Suppressor macrophage (primary cell): ENCODE results near the gene B4GALNT4.
"Not testable (repeated sequence)": the region's sequence is repeated elsewhere in the genome, so short reads cannot be mapped to it uniquely, and the experiment has no call there.

Source experiments
- DNase-seq, 4 experiments: peaks; one replicate each; pipeline ENCODE4 v3.0.0-alpha.2; 2020 to 2022

B4GALNT4 gene

DNA sequence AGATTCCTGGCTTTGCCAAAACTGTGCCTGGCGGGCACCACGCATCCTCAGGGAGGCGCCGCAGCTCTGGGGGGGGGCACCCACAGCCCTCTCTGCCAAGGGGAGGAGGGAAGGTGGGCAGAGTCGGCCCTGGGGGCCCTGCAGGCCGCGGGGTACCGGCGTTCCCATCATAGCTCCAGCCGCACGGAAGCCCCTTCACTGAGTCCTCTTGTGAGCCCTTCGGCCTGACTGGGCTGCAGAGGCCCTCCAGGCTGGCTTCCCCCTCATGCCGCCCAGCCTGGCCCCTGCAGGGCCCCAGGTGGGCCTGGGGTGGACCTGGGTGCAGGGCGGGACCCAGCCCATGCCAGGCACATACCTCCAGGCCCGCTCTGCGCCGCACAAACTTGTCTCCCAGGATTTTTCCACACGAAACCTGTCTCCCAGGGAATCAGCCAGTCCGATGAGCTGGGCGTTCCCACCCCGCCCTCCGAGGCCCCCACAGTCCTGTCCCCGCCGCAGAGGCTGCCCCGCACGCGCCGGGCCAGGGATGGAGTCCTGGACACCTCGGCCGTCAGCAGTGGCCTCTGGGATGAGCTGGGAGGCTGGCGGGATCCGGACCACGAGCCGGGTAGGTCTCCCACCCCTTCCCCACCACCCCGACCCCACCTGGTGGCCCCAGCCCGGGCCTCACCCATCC lies 22.9 kb downstream of the B4GALNT4 start:
- no peak for DNase-seq

DNA sequence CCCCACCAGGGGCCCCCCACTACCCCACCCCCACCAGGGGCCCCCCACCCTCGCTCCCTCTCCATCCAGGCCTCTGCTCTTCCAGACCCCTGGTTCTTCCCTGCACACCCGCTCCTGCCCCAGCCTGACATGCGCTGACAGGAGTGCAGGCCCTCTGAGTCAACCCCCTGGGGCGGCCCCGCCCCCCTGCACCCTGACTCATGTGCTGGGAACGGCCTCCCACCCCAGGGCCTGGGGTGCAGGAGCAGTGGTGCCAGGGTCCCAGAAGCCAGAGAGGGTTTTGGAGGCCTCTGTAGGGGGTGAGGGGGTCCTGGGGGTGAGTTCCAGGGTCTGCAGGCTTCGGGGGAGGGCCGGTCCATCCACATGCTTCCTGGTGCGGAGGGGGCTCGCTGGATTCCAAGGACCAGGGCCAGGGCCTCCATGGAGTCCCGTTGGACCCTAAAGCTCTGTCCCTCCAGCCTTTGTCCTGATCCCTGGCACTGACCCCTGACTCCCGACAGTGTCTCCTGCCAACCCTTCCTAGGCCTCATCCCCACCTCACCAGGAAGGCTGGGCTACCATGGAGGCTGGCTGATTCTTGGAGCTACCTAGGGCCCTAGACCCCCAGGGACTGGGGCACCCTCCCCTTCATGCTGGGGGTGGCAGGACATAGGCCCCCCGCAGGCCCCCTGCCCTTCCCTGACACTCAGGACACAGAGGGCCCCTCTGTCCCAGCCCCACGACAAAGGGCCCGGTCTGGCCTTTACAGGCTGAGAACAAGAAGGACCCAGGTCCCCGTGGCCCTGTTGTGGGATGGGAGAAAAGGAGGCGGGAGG lies 24.1 kb downstream of the B4GALNT4 start:
- no peak for DNase-seq

DNA sequence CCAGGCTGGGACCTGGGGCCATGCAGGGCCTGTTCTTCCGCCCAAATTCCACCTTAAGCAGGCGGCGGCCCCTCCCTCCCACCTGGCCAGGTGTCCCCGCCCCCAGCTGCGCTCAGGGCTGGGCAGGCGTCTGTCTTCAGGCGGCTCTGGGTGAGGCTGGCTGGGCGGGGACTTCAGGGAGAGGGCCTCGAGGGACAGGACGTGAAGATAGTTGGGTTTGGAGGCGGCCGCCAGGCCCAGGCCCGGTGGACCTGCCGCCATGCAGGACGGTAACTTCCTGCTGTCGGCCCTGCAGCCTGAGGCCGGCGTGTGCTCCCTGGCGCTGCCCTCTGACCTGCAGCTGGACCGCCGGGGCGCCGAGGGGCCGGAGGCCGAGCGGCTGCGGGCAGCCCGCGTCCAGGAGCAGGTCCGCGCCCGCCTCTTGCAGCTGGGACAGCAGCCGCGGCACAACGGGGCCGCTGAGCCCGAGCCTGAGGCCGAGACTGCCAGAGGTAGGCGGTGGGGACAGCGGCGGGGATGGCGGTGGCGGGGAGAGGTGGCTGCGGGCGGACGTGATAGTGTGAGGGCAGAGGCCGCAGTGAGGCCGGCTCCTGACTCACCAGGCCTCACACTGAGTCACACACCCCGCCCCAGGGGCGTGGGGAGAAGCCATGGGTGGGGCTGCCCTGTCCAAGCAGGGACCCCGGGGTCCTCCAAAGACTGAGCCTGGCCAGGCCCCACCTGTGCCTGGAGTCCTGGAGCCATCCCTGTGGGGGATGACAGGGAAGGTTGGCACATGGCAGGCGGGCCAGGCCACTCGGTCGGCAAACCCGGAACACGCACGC lies 24.9 kb downstream of the B4GALNT4 start, which contains the start of gene PKP3:
Gene PKP3, plus strand, starts transcription at position 176 of the 824 bp plus-strand sequence. Its CDS starts 84 bp downstream, at position 260.
- no peak for DNase-seq

DNA sequence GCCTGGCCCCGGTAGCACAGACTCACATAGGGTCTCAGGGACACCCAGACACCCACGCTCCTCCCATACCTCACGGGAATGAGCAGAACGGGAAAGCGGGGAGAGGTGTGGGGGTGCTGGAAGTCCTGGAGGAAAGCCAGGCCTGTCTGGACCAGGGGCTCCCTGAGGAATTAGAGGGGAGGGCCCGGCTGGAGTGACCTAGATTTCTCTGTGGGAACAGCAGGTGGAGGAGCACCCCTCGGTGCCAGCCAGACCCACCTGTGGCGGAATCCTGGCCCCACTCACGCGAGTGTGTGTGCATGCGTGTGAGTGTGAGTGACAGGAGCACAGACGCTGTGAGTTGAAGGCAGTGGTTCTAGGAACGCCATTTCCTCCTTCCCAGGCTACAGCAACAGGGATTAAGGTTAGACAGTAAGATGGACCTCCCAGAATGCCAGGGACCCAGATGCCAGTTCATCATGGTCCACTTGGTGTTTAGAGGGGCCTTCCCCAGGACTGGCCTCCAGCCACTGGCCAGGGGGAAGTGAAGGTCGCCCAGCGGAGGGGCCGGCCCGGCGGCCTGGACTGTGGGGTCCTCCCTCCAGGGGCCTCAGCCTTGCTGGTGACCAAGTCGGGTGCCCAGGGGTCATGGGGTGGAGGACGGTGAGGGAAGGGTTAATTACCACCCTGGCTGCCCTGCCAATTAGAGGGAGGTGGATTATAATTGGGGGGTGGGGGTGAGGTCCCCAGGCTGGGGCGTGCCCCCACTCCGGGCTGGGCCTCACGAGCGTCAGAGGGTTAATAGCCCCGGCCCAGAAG lies 25.8 kb downstream of the B4GALNT4 start:
- DNase-seq: no peak

DNA sequence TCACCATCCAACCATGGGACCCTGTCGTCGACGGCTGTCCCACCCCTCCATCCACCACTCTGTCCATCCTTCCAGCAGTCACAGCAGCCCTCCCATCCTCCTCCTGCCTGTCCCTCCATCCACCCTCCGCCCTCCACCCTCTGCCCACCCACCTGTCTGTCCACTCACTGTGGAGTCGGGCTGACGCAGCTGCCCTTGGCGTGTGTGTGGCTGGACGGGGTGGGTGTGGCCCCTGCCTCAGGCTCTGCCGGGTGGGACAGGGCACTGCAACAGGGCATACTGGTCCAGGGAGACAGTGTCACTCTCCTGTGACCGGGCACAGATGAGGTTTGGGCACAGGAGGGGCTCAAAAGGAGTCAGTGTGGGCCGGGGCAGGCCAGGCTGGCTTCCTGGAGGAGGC lies 26.6 kb downstream of the B4GALNT4 start:
- DNase-seq: no peak

DNA sequence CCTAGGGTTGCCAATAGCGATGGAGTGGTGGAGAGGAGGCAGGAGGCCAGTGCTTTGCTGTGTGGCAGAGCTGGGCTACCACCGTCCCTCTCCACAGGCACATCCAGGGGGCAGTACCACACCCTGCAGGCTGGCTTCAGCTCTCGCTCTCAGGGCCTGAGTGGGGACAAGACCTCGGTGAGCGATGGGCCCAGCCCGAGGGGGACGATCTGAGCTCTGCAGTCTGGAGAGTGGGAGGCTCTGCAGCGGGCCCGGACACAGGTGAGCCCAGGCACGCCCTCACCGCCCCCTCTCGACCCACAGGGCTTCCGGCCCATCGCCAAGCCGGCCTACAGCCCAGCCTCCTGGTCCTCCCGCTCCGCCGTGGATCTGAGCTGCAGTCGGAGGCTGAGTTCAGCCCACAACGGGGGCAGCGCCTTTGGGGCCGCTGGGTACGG lies 27.2 kb downstream of the B4GALNT4 start:
- peak; percentile 32 to 48 (median 41) for DNase-seq

DNA sequence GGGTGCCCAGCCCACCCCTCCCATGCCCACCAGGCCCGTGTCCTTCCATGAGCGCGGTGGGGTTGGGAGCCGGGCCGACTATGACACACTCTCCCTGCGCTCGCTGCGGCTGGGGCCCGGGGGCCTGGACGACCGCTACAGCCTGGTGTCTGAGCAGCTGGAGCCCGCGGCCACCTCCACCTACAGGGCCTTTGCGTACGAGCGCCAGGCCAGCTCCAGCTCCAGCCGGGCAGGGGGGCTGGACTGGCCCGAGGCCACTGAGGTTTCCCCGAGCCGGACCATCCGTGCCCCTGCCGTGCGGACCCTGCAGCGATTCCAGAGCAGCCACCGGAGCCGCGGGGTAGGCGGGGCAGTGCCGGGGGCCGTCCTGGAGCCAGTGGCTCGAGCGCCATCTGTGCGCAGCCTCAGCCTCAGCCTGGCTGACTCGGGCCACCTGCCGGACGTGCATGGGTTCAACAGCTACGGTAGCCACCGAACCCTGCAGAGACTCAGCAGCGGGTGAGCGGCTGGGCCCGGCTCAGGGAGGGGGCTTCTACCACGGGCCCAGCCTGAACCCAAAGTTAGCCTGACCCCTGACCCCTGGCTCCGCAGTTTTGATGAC lies 27.7 kb downstream of the B4GALNT4 start:
- DNase-seq: peak; percentile 54 to 79 (median 65)

DNA sequence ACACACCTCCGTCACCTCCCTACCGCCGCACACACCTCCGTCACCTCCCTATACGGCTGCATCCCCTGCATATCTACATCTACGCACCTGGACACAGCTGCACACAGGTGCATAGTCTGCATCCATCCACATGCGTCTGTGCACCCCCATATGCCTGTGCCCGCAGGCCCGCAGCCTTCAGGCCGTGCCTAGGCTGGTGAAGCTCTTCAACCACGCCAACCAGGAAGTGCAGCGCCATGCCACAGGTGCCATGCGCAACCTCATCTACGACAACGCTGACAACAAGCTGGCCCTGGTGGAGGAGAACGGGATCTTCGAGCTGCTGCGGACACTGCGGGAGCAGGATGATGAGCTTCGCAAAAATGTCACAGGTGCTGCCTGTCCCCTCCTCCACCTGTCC lies 29.5 kb downstream of the B4GALNT4 start:
- DNase-seq: peak; percentile 27 to 58 (median 46)

DNA sequence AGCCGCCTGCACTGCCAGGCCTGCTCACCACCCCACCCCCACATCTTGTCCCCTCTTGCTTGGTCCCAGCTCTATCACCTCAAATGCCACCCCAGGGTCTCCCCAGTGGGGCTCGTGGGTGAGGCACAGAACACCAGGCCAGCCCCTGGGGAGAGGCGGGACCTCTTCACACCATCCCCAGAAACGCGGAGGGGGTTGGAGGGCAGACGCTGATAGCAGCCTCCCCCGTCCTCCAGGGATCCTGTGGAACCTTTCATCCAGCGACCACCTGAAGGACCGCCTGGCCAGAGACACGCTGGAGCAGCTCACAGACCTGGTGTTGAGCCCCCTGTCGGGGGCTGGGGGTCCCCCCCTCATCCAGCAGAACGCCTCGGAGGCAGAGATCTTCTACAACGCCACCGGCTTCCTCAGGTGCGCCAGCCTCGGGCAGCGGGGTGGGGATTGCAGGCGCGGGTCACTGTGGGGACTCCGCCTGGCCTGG lies 30.5 kb downstream of the B4GALNT4 start:
- DNase-seq: peak in 3 of 4 experiments; percentile 34 to 42 (median 36)

DNA sequence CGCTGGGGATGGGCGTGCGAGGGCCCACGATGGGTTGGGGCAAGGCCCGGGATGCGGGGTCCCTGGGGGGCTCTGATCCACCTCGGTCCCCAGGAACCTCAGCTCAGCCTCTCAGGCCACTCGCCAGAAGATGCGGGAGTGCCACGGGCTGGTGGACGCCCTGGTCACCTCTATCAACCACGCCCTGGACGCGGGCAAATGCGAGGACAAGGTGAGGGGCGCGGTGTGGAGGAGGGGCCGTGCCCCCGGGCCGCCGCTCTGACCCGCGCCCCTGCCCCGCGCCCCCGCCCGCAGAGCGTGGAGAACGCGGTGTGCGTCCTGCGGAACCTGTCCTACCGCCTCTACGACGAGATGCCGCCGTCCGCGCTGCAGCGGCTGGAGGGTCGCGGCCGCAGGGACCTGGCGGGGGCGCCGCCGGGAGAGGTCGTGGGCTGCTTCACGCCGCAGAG lies 31.0 kb downstream of the B4GALNT4 start:
- no peak for DNase-seq

DNA sequence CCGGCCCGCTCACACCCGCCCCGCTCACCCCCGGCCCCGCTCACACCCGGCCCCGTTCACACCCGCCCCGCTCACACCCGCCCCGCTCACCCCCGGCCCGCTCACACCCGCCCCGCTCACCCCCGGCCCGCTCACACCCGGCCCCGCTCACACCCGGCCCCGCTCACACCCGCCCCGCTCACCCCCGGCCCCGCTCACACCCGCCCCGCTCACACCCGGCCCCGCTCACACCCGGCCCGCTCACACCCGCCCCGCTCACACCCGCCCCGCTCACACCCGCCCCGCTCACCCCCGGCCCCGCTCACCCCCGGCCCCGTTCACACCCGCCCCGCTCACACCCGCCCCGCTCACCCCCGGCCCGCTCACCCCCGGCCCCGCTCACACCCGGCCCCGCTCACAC lies 31.9 kb downstream of the B4GALNT4 start:
- not testable (repeated sequence) for DNase-seq

DNA sequence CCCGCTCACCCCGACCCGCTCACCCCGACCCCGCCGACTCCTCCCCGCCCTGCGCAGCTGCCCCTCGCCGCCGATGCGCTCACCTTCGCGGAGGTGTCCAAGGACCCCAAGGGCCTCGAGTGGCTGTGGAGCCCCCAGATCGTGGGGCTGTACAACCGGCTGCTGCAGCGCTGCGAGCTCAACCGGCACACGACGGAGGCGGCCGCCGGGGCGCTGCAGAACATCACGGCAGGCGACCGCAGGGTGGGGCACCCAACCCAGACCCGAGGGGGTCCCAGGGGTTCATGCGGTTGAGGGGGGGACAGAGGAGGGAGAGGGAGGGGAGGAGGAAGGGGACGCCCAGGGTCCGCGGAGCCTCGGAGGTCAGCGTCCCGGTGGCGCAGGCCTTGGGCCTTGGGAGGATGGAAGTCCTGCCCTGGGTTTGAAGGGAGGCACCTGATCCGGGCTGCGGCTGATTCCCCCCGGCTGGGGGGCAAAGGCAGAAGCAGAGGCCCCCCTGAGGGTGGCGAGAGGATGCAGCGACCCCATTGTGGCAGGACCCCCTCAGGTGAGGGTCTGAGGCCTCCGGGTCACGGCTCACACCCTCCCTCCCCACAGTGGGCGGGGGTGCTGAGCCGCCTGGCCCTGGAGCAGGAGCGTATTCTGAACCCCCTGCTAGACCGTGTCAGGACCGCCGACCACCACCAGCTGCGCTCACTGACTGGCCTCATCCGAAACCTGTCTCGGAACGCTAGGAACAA lies 33.9 kb downstream of the B4GALNT4 start:
- DNase-seq: no peak

DNA sequence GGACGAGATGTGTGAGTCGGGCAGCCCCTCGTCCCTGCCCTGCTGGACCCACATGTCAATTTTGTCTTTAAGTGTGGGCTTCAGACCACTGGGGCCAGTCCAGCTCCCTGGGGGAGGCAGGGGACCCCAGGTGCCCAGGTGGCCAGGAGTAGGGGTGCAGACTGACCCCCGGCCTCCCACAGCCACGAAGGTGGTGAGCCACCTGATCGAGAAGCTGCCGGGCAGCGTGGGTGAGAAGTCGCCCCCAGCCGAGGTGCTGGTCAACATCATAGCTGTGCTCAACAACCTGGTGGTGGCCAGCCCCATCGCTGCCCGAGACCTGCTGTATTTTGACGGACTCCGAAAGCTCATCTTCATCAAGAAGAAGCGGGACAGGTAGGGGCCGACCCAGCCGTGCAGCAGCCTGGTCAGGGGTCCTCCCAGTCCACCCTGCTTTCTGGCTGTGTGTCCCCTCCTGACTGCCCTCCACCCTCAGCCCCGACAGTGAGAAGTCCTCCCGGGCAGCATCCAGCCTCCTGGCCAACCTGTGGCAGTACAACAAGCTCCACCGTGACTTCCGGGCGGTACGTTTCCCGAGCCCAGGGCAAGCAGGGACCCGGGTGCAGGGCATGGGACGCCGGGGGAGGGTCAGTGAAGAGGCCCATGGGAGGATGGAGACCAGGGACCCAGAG lies 34.6 kb downstream of the B4GALNT4 start:
- DNase-seq: no peak

DNA sequence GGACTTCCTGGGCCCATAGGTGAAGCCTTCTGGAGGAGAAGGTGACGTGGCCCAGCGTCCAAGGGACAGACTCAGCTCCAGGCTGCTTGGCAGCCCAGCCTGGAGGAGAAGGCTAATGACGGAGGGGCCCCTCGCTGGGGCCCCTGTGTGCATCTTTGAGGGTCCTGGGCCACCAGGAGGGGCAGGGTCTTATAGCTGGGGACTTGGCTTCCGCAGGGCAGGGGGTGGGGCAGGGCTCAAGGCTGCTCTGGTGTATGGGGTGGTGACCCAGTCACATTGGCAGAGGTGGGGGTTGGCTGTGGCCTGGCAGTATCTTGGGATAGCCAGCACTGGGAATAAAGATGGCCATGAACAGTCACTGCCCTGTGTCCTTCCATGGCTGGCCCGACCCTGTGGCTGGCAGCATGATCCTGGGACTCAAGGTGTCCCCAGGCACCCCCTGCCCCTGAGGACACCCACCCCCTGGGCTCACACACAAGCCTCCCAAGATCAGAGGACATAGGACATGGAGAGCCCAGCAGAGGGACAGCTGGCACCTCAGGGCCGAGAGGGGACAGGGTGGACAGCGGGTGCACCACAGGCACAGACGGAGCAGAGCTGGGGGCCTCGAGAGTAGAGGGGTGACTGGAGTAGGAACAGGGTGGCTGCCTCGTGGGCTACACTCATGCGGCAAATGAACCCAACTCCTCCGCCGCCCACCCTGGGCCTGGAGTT lies 35.4 kb downstream of the B4GALNT4 start:
- DNase-seq: no peak

DNA sequence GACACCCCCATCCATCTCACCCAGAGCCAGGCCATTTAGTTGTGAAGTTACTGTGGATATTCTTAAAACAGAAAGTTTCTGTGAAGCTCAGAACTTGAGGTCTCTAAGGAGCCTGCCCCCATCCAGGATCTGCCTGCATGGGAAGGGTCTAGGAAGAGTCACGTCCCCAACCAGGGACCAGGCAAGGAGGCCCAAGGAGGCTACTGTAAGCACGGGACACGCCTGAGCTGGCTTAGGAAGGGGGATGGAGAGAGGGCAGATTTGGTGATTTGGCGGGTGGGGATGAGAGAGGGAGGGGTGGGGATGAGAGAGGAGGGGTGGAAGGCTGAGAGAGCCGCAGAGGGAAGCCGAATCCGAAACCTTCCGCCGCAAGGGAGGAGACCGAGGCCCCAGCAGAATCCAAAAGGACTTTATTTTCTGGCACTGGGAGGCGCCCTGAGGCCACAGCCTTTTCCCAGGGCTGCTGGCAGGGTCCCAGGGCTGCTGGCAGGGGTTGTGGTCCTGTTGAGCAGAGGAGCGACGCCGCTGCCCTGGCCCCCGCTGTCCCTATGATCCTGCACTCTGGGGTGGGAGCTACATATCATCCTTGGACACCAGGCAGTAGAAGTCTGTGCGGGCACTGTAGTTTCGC lies 36.1 kb downstream of the B4GALNT4 start:
- no peak for DNase-seq

DNA sequence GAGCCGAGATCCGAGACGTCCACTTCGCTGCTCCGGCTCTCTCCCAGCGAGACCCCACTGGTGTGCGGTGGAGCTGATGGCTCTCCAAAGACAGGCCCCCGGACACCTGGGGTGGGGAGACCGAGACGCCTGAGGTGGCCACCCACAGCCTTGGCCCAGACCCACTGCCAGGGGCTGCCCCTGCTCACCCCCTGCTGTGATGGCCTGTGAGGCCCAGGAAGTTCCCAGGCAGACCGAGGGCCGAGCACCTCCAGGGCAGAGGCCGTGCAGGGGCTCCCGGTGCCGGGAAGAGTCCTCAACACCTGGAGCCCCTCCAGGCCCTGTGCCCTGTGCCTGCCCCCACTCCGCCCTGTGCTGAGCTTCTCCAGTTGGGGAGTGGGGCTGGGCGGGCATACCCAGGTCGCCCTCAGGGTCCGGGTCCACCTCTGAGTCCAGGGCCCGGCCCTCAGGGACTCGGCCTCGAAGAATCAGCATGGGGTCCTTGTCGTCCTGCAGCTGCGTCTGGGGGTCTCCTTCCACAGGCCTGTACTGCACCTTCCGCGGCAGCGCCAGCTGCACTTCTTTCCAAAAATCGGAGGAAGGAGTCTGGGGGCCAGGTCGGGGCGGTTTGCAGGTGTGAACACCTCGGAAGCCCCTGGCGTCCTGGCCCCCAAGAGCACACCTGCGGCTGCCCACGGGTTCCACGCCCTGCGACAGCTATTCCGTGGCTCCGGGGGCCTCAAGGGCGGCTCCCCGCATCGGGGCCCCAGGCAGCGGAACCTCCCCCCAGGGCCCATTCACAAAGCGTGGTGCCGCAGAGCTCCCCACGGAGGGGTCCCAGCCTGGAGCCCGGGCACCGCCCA lies 36.9 kb downstream of the B4GALNT4 start:
- no peak for DNase-seq

DNA sequence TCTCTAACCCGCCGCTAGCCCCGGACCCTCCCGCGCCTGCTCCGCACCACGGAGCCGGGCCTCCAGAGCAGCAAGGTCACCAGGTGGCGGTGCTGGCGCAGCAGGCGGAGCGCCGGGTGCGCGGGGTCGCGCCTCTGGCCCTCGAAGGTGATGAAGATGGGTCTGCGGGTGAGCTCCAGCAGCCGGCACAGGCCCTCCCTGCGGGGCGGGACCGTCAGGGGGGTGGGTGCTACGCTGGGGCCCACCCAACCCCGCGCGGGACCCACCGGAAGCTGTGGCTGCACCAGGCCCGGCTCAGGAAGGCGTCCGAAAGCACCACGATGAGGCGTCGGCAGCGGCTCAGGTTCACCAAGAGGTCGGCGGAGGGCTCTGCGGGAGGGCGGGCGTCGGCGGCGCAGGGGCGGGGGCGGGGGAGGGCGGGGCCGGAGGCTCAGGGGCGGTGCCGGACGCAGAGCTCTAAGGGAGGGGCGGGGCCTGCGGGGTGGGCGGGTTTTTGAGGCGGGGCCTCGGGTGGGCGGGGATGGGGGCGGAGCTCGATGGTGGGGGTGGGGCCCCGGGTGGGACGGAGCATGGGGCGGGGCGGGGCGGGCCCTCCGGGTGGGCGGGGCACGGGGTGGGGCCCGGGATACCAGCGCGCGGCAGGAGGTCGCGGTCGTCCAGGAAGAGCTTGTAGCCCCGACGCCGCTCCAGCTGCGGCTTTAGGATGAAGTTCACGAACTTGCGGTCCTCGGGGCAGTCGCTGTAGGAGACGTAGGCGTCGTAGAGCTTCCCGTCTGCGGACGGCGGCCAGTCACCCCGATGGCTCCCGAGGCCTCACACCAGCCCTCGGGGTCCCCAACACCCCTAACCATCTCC lies 37.7 kb downstream of the B4GALNT4 start:
- peak; percentile 66 to 92 (median 78) for DNase-seq
